IPS DF 6.9 (cell line): ENCODE data around the gene EEF1AKMT2.

ENCODE experiments used
- DNase-seq: peaks from one replicate; pipeline ENCODE4 v3.0.0-alpha.2; 2013; ENCODE audit warnings: low read depth, low spot score
- H3K27ac ChIP-seq: one replicate; pipeline ENCODE4 v1.5.1; 2013; ENCODE audit warnings: low read length, control low read depth
- H3K27me3 ChIP-seq: 2 replicates; pipeline ENCODE4 v1.6.1; 2013; ENCODE audit warnings: mild to moderate bottlenecking, low read length; ENCODE audit not compliant: control insufficient read depth, insufficient read depth
- H3K36me3 ChIP-seq: 2 replicates; pipeline ENCODE4 v1.6.1; 2013; ENCODE audit warnings: low read length; ENCODE audit not compliant: control insufficient read depth, insufficient read depth
- H3K4me1 ChIP-seq: 2 replicates; pipeline ENCODE4 v1.6.1; 2013; ENCODE audit warnings: low read length; ENCODE audit not compliant: control insufficient read depth, insufficient read depth
- H3K4me3 ChIP-seq: 2 replicates; pipeline ENCODE4 v1.5.1; 2013; ENCODE audit warnings: mild to moderate bottlenecking, low read length
- H3K9me3 ChIP-seq: 2 replicates; pipeline ENCODE4 v1.6.1; 2013; ENCODE audit warnings: low read length, inconsistent platforms; ENCODE audit not compliant: control insufficient read depth, insufficient read depth
- WGBS: extraction: QIAGEN DNeasy Blood & Tissue Kit; methylation state at CpG from one replicate; pipeline ENCODE4 v1.1.7; 2013; ENCODE audit warnings: mixed read lengths, missing lambda C conversion rate; ENCODE audit not compliant: insufficient read length, insufficient coverage; 5-methylcytosine and 5-hydroxymethylcytosine counted together

EEF1AKMT2 gene

GRCh38 chr10:124731551-124731950 is 60.1 kb downstream of the EEF1AKMT2 start:
- Histone ChIP-seq H3K36me3 (no peaks in the 10 kb centered on the region), H3K27me3 (no peaks in the 10 kb centered on the region), H3K27ac (no peak overlapping the region), H3K9me3 (no peaks in the 10 kb centered on the region), H3K4me1 (0 out of 2 replicates have a peak, but pooled peaks cover 2% of the 10 kb centered on the region), H3K4me3 (no peak overlapping the region)
- DNase-seq, result no peak
- no CpG with 5 or more reads among the region's 9 CpGs for WGBS

GRCh38 chr10:124730790-124731189 is 60.9 kb downstream of the EEF1AKMT2 start:
- no CpG with 5 or more reads among the region's 3 CpGs for WGBS
- H3K4me1 ChIP-seq, result no peaks in the 10 kb centered on the region; the same call in 1 of the 2 replicates
- no peak overlapping the region for H3K27ac ChIP-seq
- no peaks in the 10 kb centered on the region for H3K27me3 ChIP-seq
- H3K9me3 ChIP-seq, result no peaks in the 10 kb centered on the region
- DNase-seq, result no peak
- H3K36me3 ChIP-seq, result no peaks in the 10 kb centered on the region
- no peak overlapping the region for H3K4me3 ChIP-seq

GRCh38 chr10:124728830-124729661 is 62.6 kb downstream of the EEF1AKMT2 start:
- no CpG with 5 or more reads among the region's 8 CpGs for WGBS
- no peaks in the 10 kb centered on the region for H3K27me3 ChIP-seq
- DNase-seq, result no peak
- H3K27ac ChIP-seq, result no peak overlapping the region
- H3K36me3 ChIP-seq, result no peaks in the 10 kb centered on the region
- no peaks in the 10 kb centered on the region; the same call in 1 of the 2 replicates for H3K4me1 ChIP-seq
- H3K9me3 ChIP-seq, result no peaks in the 10 kb centered on the region
- H3K4me3 ChIP-seq, result no peak overlapping the region

GRCh38 chr10:124728071-124728829 is 63.4 kb downstream of the EEF1AKMT2 start:
- no peak overlapping the region for H3K4me3 ChIP-seq
- no peaks in the 10 kb centered on the region for H3K27me3 ChIP-seq
- no peak for DNase-seq
- no peaks in the 10 kb centered on the region; the same call in 1 of the 2 replicates for H3K4me1 ChIP-seq
- no CpG with 5 or more reads among the region's 14 CpGs for WGBS
- no peaks in the 10 kb centered on the region for H3K36me3 ChIP-seq
- no peaks in the 10 kb centered on the region for H3K9me3 ChIP-seq
- H3K27ac ChIP-seq, result no peak overlapping the region

- H3K4me1 ChIP-seq, result no peaks in the 10 kb centered on the region; the same call in 1 of the 2 replicates
- H3K27me3 ChIP-seq, result no peaks in the 10 kb centered on the region
- WGBS, result no CpG with 5 or more reads among the region's 6 CpGs
- no peak overlapping the region for H3K4me3 ChIP-seq
- H3K9me3 ChIP-seq, result no peaks in the 10 kb centered on the region
- no peak overlapping the region for H3K27ac ChIP-seq
- no peak for DNase-seq
- H3K36me3 ChIP-seq, result no peaks in the 10 kb centered on the region
Measured at GRCh38 chr10:124727361-124727960, 64.2 kb downstream of the EEF1AKMT2 start.

- Histone ChIP-seq H3K36me3 (no peaks in the 10 kb centered on the region), H3K27ac (no peak overlapping the region), H3K9me3 (no peaks in the 10 kb centered on the region), H3K27me3 (no peaks in the 10 kb centered on the region), H3K4me3 (no peak overlapping the region), H3K4me1 (no peaks in the 10 kb centered on the region; the same call in 1 of the 2 replicates)
- DNase-seq, result no peak
- WGBS, result no CpG with 5 or more reads among the region's 7 CpGs
Measured at GRCh38 chr10:124725791-124726190, 65.9 kb downstream of the EEF1AKMT2 start.

GRCh38 chr10:124725171-124725631 is 66.5 kb downstream of the EEF1AKMT2 start:
- Histone ChIP-seq H3K36me3 (no peaks in the 10 kb centered on the region), H3K27ac (no peak overlapping the region), H3K4me3 (no peak overlapping the region), H3K4me1 (no peaks in the 10 kb centered on the region; the same call in 1 of the 2 replicates), H3K9me3 (no peaks in the 10 kb centered on the region), H3K27me3 (no peaks in the 10 kb centered on the region)
- WGBS, result no CpG with 5 or more reads among the region's 9 CpGs
- DNase-seq, result no peak

- WGBS, result no CpG with 5 or more reads among the region's 20 CpGs
- Histone ChIP-seq H3K9me3 (no peaks in the 10 kb centered on the region), H3K27ac (no peak overlapping the region), H3K27me3 (no peaks in the 10 kb centered on the region), H3K4me1 (no peaks in the 10 kb centered on the region; the same call in 1 of the 2 replicates), H3K36me3 (no peaks in the 10 kb centered on the region), H3K4me3 (no peak overlapping the region)
- DNase-seq, result no peak
Measured at GRCh38 chr10:124724279-124725027, 67.2 kb downstream of the EEF1AKMT2 start.

- H3K9me3 ChIP-seq, result no peaks in the 10 kb centered on the region
- H3K4me1 ChIP-seq, result no peaks in the 10 kb centered on the region; the same call in 1 of the 2 replicates
- no CpG with 5 or more reads among the region's 9 CpGs for WGBS
- H3K27me3 ChIP-seq, result no peaks in the 10 kb centered on the region
- H3K36me3 ChIP-seq, result no peaks in the 10 kb centered on the region
- DNase-seq, result no peak
- H3K4me3 ChIP-seq, result no peak overlapping the region
- no peak overlapping the region for H3K27ac ChIP-seq
Measured at GRCh38 chr10:124723826-124724225, 67.9 kb downstream of the EEF1AKMT2 start.
